Measurements from ENCODE around the gene DDX41. TPM values are rescaled to one million over a fixed set of nuclear protein-coding genes. Genes with fewer than 3 reads are reported as not detected.

DDX41 gene
- total RNA-seq, 1 experiment from 2014 or later, result 133 TPM

GRCh38 chr5:177554474-177555111, 37.8 kb upstream of the DDX41 start, which contains the start of gene FAM193B:
Gene FAM193B, minus strand, starts transcription at chr5:177554563. Its CDS starts 105 bp downstream, at chr5:177554458.
- WGBS (ENCODE audit: extremely low coverage, insufficient read length, low lambda C conversion rate), result no CpG with 5 or more reads among the region's 49 CpGs
- no peak within 1 kb of the TSS for H2AK5ac ChIP-seq (ENCODE audit: insufficient read length, low read length)
- no peak within 1 kb of the TSS for H2BK20ac ChIP-seq (ENCODE audit: low read depth, low read length, poor library complexity, severe bottlenecking)
- H2BK120ac ChIP-seq (ENCODE audit: low read depth, low read length, poor library complexity, severe bottlenecking), result no peak within 1 kb of the TSS
- Mint-ChIP-seq H3K27me3 (ENCODE audit: low read depth) (peaks cover 4% of the 10 kb centered on the region; the same call in 1 of the 2 replicates), H3K4me3 (peak within 1 kb of the TSS; percentile 82 to 87), H3K9me3 (peaks cover 1 to 2% of the 10 kb centered on the region in 2 experiments; a peak in 4 of 5 replicates), H3K4me1 (peaks cover 31 to 37% of the 10 kb centered on the region in 2 experiments), H3K36me3 (ENCODE audit: insufficient read depth in 1 of 3, low read depth in 3 of 3) (peaks cover 10 to 24% (median 20%) of the 10 kb centered on the region in 3 experiments), H3K27ac (peak within 1 kb of the TSS in 2 of 3 experiments; percentile 4 to 44; a peak in 2 of 7 replicates)
- peak within 1 kb of the TSS; percentile 87 for H3K4me2 ChIP-seq (ENCODE audit: insufficient read depth, insufficient read length, low read length)
- peak; percentile 96 for DNase-seq
- H3K27me3 ChIP-seq (ENCODE audit: insufficient read depth, low read length), result no peaks in the 10 kb centered on the region
- H3K9me3 ChIP-seq (ENCODE audit: control insufficient read depth, low read depth, low read length), result no peaks in the 10 kb centered on the region
- H3K27ac ChIP-seq (ENCODE audit: insufficient read length, low read depth, low read length), result no peak within 1 kb of the TSS
- no peak within 1 kb of the TSS for H3T11ph ChIP-seq (ENCODE audit: low read length)
- H3K4me1 ChIP-seq (ENCODE audit: insufficient read depth, low read length), result peaks cover 5% of the 10 kb centered on the region; the same call in 1 of the 2 replicates
- no peak within 1 kb of the TSS for H3K23ac ChIP-seq (ENCODE audit: insufficient read length, low read depth, low read length)
- no peak within 1 kb of the TSS for H2BK15ac ChIP-seq (ENCODE audit: low read depth, low read length)
- H4K20me1 ChIP-seq (ENCODE audit: control insufficient read depth, insufficient read depth, insufficient read length), result no peaks in the 10 kb centered on the region
- no peak within 1 kb of the TSS for H2BK12ac ChIP-seq (ENCODE audit: insufficient read length, low read depth, low read length)
- no peak within 1 kb of the TSS for H2BK5ac ChIP-seq (ENCODE audit: insufficient read length, low read length)
- H4K91ac ChIP-seq (ENCODE audit: insufficient read length, low read depth, low read length), result no peak within 1 kb of the TSS
- no peak within 1 kb of the TSS for H2AFZ ChIP-seq (ENCODE audit: low read length)
- TF ChIP-seq CTCF (conservative IDR thresholded peaks at IDR 0.05), result peak; percentile 51; the same call in 2 of the 3 replicates
- peaks cover 14% of the 10 kb centered on the region for H3K79me1 ChIP-seq (ENCODE audit: insufficient read depth, low read depth, low read length, poor library complexity, severe bottlenecking)
- H3K79me2 ChIP-seq (ENCODE audit: insufficient read depth, low read length), result peaks cover 11% of the 10 kb centered on the region; the same call in 1 of the 2 replicates
- H4K5ac ChIP-seq (ENCODE audit: insufficient read length, low read depth, low read length), result no peak within 1 kb of the TSS
- no peak within 1 kb of the TSS for H3K4ac ChIP-seq (ENCODE audit: low read depth, low read length)
- H3K18ac ChIP-seq (ENCODE audit: insufficient read length, low read depth, low read length), result no peak within 1 kb of the TSS
- H3K14ac ChIP-seq (ENCODE audit: insufficient read depth, low read length), result peak within 1 kb of the TSS; percentile 21
- H3K23me2 ChIP-seq (ENCODE audit: insufficient read length, low read depth, low read length, poor library complexity, severe bottlenecking), result peaks cover 15% of the 10 kb centered on the region
- H3K9ac ChIP-seq (ENCODE audit: extremely low read depth, insufficient read length, low read length), result peak within 1 kb of the TSS; percentile 71
- no peak within 1 kb of the TSS for H3K56ac ChIP-seq (ENCODE audit: insufficient read length, low read depth, low read length)
- no peak within 1 kb of the TSS for H4K8ac ChIP-seq (replicated peaks; ENCODE audit: insufficient read length, low read depth, low read length)

All from H9 (cell line).